HEK293 (cell line): ENCODE data around the gene BRDT.

Experiments
- KLF1 ChIP-seq: fragments of 450-650 bp; formaldehyde crosslinking; IDR thresholded peaks from 2 replicates; pipeline ENCODE4 v1.5.1; 2016; ENCODE audit warnings: missing biosample characterization, missing genetic modification characterization
- ZNF10 ChIP-seq: fragments of 450-650 bp; formaldehyde crosslinking; IDR thresholded peaks from 2 replicates; pipeline ENCODE4 v1.5.1; 2017; ENCODE audit warnings: missing biosample characterization, missing genetic modification characterization
- ZNF140 ChIP-seq: fragments of 450-650 bp; formaldehyde crosslinking; IDR thresholded peaks from 2 replicates; pipeline ENCODE4 v1.5.1; 2016; ENCODE audit warnings: missing biosample characterization, missing genetic modification characterization
- ZNF292 ChIP-seq: fragments of 450-650 bp; formaldehyde crosslinking; IDR thresholded peaks from 2 replicates; pipeline ENCODE4 v1.5.1; 2016; ENCODE audit warnings: low read depth, missing biosample characterization, missing genetic modification characterization, borderline replicate concordance
- ZNF335 ChIP-seq: fragments of 450-650 bp; formaldehyde crosslinking; conservative IDR thresholded peaks from 2 replicates; pipeline ENCODE4 v1.5.1; 2016; ENCODE audit warnings: missing biosample characterization, missing genetic modification characterization
- TF ChIP-seq, protein P1 (sequence below): fragments of 450-650 bp; formaldehyde crosslinking; IDR thresholded peaks from 2 replicates; pipeline ENCODE4 v1.5.1; 2016; ENCODE audit warnings: missing biosample characterization, missing genetic modification characterization
- TF ChIP-seq, protein P2 (sequence below): fragments of 450-650 bp; formaldehyde crosslinking; conservative IDR thresholded peaks from 2 replicates; pipeline ENCODE4 v1.5.1; 2016; ENCODE audit warnings: low read depth, missing biosample characterization, missing genetic modification characterization
- TF ChIP-seq, protein P3 (sequence below): fragments of 450-650 bp; IDR thresholded peaks from 2 replicates; pipeline ENCODE4 v1.5.1; 2018; ENCODE audit warnings: missing biosample characterization, missing genetic modification characterization

DNA sequence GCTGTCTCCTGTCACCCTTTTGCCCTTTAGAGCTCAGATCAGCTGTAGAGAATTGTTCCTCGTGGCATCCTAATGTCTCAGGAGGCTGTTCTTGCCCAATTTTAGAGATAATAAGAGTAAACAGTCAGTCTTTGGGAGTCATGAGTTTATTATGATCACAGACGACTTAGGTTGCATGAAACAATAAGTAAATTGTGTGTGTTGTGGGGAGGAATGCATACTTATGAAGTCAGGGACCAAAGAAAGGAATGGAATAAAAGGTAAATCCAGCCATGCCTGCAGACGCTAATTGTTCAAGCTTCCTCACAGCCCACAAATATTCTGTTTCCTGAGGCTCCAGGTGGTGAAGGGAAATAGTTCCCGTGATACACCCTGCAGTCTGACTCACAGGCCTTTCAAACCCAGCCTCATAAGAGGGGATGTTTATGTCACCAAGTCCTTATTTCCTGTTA lies 81.5 kb downstream of the BRDT start:
- TF ChIP-seq, protein P1, sequence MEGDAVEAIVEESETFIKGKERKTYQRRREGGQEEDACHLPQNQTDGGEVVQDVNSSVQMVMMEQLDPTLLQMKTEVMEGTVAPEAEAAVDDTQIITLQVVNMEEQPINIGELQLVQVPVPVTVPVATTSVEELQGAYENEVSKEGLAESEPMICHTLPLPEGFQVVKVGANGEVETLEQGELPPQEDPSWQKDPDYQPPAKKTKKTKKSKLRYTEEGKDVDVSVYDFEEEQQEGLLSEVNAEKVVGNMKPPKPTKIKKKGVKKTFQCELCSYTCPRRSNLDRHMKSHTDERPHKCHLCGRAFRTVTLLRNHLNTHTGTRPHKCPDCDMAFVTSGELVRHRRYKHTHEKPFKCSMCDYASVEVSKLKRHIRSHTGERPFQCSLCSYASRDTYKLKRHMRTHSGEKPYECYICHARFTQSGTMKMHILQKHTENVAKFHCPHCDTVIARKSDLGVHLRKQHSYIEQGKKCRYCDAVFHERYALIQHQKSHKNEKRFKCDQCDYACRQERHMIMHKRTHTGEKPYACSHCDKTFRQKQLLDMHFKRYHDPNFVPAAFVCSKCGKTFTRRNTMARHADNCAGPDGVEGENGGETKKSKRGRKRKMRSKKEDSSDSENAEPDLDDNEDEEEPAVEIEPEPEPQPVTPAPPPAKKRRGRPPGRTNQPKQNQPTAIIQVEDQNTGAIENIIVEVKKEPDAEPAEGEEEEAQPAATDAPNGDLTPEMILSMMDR (tag by site-specific recombination), result no peak
- TF ChIP-seq, protein P2, sequence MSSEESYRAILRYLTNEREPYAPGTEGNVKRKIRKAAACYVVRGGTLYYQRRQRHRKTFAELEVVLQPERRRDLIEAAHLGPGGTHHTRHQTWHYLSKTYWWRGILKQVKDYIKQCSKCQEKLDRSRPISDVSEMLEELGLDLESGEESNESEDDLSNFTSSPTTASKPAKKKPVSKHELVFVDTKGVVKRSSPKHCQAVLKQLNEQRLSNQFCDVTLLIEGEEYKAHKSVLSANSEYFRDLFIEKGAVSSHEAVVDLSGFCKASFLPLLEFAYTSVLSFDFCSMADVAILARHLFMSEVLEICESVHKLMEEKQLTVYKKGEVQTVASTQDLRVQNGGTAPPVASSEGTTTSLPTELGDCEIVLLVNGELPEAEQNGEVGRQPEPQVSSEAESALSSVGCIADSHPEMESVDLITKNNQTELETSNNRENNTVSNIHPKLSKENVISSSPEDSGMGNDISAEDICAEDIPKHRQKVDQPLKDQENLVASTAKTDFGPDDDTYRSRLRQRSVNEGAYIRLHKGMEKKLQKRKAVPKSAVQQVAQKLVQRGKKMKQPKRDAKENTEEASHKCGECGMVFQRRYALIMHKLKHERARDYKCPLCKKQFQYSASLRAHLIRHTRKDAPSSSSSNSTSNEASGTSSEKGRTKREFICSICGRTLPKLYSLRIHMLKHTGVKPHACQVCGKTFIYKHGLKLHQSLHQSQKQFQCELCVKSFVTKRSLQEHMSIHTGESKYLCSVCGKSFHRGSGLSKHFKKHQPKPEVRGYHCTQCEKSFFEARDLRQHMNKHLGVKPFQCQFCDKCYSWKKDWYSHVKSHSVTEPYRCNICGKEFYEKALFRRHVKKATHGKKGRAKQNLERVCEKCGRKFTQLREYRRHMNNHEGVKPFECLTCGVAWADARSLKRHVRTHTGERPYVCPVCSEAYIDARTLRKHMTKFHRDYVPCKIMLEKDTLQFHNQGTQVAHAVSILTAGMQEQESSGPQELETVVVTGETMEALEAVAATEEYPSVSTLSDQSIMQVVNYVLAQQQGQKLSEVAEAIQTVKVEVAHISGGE (tag by site-specific recombination), result peak; percentile 22; the same call in 1 of the 2 replicates
- TF ChIP-seq, protein P3, sequence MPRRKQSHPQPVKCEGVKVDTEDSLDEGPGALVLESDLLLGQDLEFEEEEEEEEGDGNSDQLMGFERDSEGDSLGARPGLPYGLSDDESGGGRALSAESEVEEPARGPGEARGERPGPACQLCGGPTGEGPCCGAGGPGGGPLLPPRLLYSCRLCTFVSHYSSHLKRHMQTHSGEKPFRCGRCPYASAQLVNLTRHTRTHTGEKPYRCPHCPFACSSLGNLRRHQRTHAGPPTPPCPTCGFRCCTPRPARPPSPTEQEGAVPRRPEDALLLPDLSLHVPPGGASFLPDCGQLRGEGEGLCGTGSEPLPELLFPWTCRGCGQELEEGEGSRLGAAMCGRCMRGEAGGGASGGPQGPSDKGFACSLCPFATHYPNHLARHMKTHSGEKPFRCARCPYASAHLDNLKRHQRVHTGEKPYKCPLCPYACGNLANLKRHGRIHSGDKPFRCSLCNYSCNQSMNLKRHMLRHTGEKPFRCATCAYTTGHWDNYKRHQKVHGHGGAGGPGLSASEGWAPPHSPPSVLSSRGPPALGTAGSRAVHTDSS (tag by site-specific recombination), result no peak
- TF ChIP-seq ZNF140 (tag by site-specific recombination) (peak; percentile 39; the same call in 1 of the 2 replicates), ZNF10 (tag by site-specific recombination) (peak; percentile 72; the same call in 1 of the 2 replicates), ZNF292 (tag by site-specific recombination) (no peak), ZNF335 (tag by site-specific recombination) (no peak), KLF1 (tag by site-specific recombination) (no peak)
